Suprapubic skin (tissue), 4 donors: ENCODE data around the gene EXOC7. TPM values are rescaled to one million over a fixed set of nuclear protein-coding genes. Genes with fewer than 3 reads are reported as not detected.

Experiments
- DNase-seq, 2 donors: peaks; one replicate each; pipeline ENCODE4 v3.0.0-alpha.2; 2019; ENCODE audit warnings: low spot score in 2 of 2
- H3K27ac ChIP-seq: fragments of 200-600 bp; sonication (generic); one replicate; pipeline ENCODE4 v1.5.1; 2019
- H3K27me3 ChIP-seq: fragments of 200-600 bp; sonication (generic); one replicate; pipeline ENCODE4 v1.5.1; 2019
- H3K36me3 ChIP-seq: fragments of 200-600 bp; sonication (generic); one replicate; pipeline ENCODE4 v1.5.1; 2019
- H3K4me1 ChIP-seq: fragments of 200-600 bp; sonication (generic); one replicate; pipeline ENCODE4 v1.5.1; 2019
- H3K4me3 ChIP-seq: fragments of 200-600 bp; sonication (generic); one replicate; pipeline ENCODE4 v1.5.1; 2019; ENCODE audit warnings: mild to moderate bottlenecking
- H3K9me3 ChIP-seq: fragments of 200-600 bp; sonication (generic); one replicate; pipeline ENCODE4 v1.5.1; 2019
- EP300 ChIP-seq: sonication (generic); formaldehyde crosslinking; IDR thresholded peaks from one replicate; pipeline ENCODE4 v1.6.1; 2017; ENCODE audit warnings: antibody characterized with exemption
- POLR2A ChIP-seq, 2 donors: fragments of 450-650 bp; IDR thresholded peaks; one replicate each; pipeline ENCODE4 v1.6.1; 2017; ENCODE audit warnings: antibody characterized with exemption in 2 of 2, mild to moderate bottlenecking in 2 of 2, moderate library complexity in 2 of 2
- POLR2AphosphoS5 ChIP-seq, 3 donors: sonication (generic); formaldehyde crosslinking; IDR thresholded peaks; one replicate each; pipeline ENCODE4 v1.6.1; 2017; ENCODE audit warnings: antibody characterized with exemption in 3 of 3
- WGBS: methylation state at CpG from one replicate; pipeline ENCODE4 v1.1.5; 2018; 5-methylcytosine and 5-hydroxymethylcytosine counted together
- total RNA-seq, 4 donors: library from RNA; depleted of rRNA; stranded (reverse); fragments of >200 nt; gene quantifications; one replicate each; pipeline ENCODE4 v1.1.0, GENCODE V29; 2016
- TF ChIP-seq, protein P1 (sequence below), 2 donors: fragments of 200-600 bp in 1 of 2; fragments of 450-650 bp in 1 of 2; sonication (generic) in 1 of 2; IDR thresholded peaks; one replicate each; pipeline ENCODE4 v1.5.1; 2016 to 2019; ENCODE audit warnings: antibody characterized with exemption in 2 of 2, mild to moderate bottlenecking in 1 of 2, moderate library complexity in 1 of 2

The EXOC7 gene
- total RNA-seq, 4 donors from 2014 or later, result 67.4 to 108 (median 78.6) TPM

DNA sequence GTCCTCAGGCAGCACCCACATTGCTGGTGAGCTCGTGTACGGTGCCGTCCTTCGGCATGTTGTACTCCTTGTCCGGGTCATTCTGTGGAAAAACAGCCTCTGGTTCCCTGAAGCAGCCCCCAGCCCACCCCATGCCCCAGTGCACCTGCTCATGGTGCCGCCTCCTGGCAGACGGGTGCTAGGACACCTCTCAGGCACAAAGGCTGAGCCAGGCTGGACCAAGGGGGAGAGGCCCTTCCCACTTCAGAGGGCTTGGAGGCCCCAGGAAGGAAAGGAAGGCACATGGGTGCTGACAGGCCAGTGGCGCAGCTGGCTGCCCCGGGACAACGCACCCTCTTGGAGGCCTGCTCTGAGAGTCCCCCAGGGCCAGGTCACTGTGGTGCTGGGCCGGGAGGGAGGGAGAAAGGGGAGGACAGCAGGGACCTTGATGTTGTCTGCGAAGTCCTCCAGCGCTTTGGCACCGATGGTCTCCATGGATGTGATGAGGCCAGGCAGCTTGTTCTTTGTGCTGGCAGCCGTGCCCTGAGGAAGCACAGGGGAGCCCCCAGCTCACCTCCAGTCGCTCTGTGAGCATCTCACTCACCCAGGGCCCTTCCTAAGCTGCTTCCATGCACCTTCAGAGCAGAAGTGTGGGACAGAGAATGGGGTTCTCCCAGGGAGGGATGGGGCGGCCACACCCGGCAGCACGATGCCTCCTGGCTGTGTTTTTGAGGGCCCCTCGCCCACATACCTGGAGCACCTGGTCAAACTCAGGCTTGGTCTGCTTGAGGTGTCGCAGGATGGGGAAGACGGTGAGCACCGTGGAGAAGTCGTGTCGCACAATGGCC is 15.3 kb downstream of the EXOC7 start:
- no peaks in the 10 kb centered on the region for H3K27me3 ChIP-seq
- H3K4me3 ChIP-seq, result no peak overlapping the region
- no peaks in the 10 kb centered on the region for H3K9me3 ChIP-seq
- WGBS, result 90% methylated on average over 2 of the region's 25 CpGs
- TF ChIP-seq POLR2AphosphoS5 (IDR thresholded peaks at IDR 0.05) (no peak), EP300 (no peak), POLR2A (IDR thresholded peaks at IDR 0.05) (no peak)
- TF ChIP-seq, protein P1, sequence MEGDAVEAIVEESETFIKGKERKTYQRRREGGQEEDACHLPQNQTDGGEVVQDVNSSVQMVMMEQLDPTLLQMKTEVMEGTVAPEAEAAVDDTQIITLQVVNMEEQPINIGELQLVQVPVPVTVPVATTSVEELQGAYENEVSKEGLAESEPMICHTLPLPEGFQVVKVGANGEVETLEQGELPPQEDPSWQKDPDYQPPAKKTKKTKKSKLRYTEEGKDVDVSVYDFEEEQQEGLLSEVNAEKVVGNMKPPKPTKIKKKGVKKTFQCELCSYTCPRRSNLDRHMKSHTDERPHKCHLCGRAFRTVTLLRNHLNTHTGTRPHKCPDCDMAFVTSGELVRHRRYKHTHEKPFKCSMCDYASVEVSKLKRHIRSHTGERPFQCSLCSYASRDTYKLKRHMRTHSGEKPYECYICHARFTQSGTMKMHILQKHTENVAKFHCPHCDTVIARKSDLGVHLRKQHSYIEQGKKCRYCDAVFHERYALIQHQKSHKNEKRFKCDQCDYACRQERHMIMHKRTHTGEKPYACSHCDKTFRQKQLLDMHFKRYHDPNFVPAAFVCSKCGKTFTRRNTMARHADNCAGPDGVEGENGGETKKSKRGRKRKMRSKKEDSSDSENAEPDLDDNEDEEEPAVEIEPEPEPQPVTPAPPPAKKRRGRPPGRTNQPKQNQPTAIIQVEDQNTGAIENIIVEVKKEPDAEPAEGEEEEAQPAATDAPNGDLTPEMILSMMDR (IDR thresholded peaks at IDR 0.05), result no peak
- no peaks in the 10 kb centered on the region for H3K4me1 ChIP-seq
- DNase-seq, result no peak
- H3K36me3 ChIP-seq, result peaks cover 98% of the 10 kb centered on the region
- H3K27ac ChIP-seq, result no peak overlapping the region

- H3K27ac ChIP-seq, result no peak overlapping the region
- H3K4me1 ChIP-seq, result no peaks in the 10 kb centered on the region
- no peak overlapping the region for H3K4me3 ChIP-seq
- H3K27me3 ChIP-seq, result no peaks in the 10 kb centered on the region
- peaks cover 98% of the 10 kb centered on the region for H3K36me3 ChIP-seq
- H3K9me3 ChIP-seq, result no peaks in the 10 kb centered on the region
- no peak for DNase-seq
- WGBS, result 80% methylated on average over 8 of the region's 11 CpGs
- no peak for TF ChIP-seq EP300
- no peak for TF ChIP-seq POLR2A (IDR thresholded peaks at IDR 0.05)
- no peak for TF ChIP-seq POLR2AphosphoS5 (IDR thresholded peaks at IDR 0.05)
- TF ChIP-seq, protein P1 (IDR thresholded peaks at IDR 0.05), result no peak
Observed at GRCh38 chr17:76087531-76087930, 16.1 kb downstream of the EXOC7 start.

- no peak overlapping the region for H3K4me3 ChIP-seq
- WGBS, result 96% methylated on average over 9 of the region's 9 CpGs
- no peaks in the 10 kb centered on the region for H3K4me1 ChIP-seq
- no peak for DNase-seq
- no peak overlapping the region for H3K27ac ChIP-seq
- H3K36me3 ChIP-seq, result peaks cover 90% of the 10 kb centered on the region
- H3K27me3 ChIP-seq, result no peaks in the 10 kb centered on the region
- H3K9me3 ChIP-seq, result no peaks in the 10 kb centered on the region
- TF ChIP-seq EP300, result no peak
- TF ChIP-seq, protein P1 (IDR thresholded peaks at IDR 0.05), result no peak
- no peak for TF ChIP-seq POLR2A (IDR thresholded peaks at IDR 0.05)
- TF ChIP-seq POLR2AphosphoS5 (IDR thresholded peaks at IDR 0.05), result no peak
Observed at GRCh38 chr17:76086384-76086783, 17.2 kb downstream of the EXOC7 start.

DNA sequence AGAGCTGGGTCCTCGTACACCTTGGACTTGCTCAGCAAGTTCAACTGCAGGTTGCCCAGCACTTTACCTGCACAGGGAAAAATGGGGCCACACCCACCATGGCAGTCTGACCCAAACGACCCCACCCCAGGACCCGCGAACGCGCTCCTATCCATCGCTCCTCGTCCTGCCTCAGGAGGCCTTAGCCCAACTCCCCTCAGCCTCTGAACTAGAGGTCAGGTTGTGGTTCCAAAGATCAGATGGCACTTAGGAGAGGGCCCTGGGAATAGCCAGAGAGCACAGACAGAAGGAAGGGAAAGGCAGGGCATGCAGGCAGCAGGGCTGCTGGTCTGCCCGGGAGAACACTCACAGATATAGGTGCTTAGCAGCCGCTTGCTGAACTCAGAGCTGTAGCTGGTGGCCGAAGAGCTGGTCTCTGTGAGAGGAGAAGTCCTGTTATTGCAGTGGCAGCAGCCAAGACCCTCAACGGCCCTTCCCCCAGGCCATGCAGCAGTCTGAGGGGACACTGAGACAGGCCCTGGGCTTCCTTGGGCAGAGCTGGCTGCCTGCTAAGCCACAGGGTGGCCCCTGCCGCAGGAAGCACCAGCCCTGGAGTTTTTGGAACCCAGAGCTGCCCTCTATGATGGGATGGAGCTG is 17.7 kb downstream of the EXOC7 start:
- TF ChIP-seq POLR2AphosphoS5 (IDR thresholded peaks at IDR 0.05) (no peak), POLR2A (IDR thresholded peaks at IDR 0.05) (no peak)
- TF ChIP-seq, protein P1 (IDR thresholded peaks at IDR 0.05), result no peak
- Histone ChIP-seq H3K4me1 (no peaks in the 10 kb centered on the region), H3K27me3 (no peaks in the 10 kb centered on the region), H3K4me3 (no peak overlapping the region), H3K27ac (no peak overlapping the region), H3K9me3 (no peaks in the 10 kb centered on the region), H3K36me3 (peaks cover 86% of the 10 kb centered on the region)
- WGBS, result 92% methylated on average over 2 of the region's 13 CpGs
- no peak for DNase-seq

GRCh38 chr17:76085066-76085730 is 18.4 kb downstream of the EXOC7 start:
- H3K27me3 ChIP-seq, result no peaks in the 10 kb centered on the region
- no peak overlapping the region for H3K27ac ChIP-seq
- H3K9me3 ChIP-seq, result no peaks in the 10 kb centered on the region
- TF ChIP-seq, protein P1 (IDR thresholded peaks at IDR 0.05), result no peak
- no peak for TF ChIP-seq POLR2AphosphoS5 (IDR thresholded peaks at IDR 0.05)
- no peak for TF ChIP-seq POLR2A (IDR thresholded peaks at IDR 0.05)
- no peak for TF ChIP-seq EP300
- no peak overlapping the region for H3K4me3 ChIP-seq
- WGBS, result 84% methylated on average over 11 of the region's 17 CpGs
- H3K4me1 ChIP-seq, result peaks cover 3% of the 10 kb centered on the region
- no peak for DNase-seq
- H3K36me3 ChIP-seq, result peaks cover 80% of the 10 kb centered on the region
